AG04449 (cell line): ENCODE results near the gene MPZL1.

Experiments
- CTCF ChIA-PET: fragments of 350-600 bp; formaldehyde crosslinking; extraction: SDS; loops from one replicate; lab custom pipeline; 2021; ENCODE audit warnings: antibody characterized with exemption; lab: Yijun Ruan, JAX
- POLR2A ChIA-PET: fragments of 400-600, 350-600 bp; formaldehyde crosslinking; extraction: SDS; loops from one replicate; lab custom pipeline; 2020; ENCODE audit warnings: antibody characterized with exemption, inconsistent platforms; lab: Yijun Ruan, JAX
- DNase-seq: peaks from one replicate; pipeline ENCODE4 v3.0.0-alpha.2; 2010; ENCODE audit warnings: low read depth, low spot score
- H3K4me3 ChIP-seq: 2 replicates; pipeline ENCODE4 v1.5.1; 2011; ENCODE audit warnings: low read depth, mild to moderate bottlenecking, control low read depth, low read length
- CTCF ChIP-seq: IDR thresholded peaks from one replicate; pipeline ENCODE4 v1.5.1; 2011; ENCODE audit warnings: mild to moderate bottlenecking, moderate library complexity, low read length, control low read depth, inconsistent platforms; ENCODE audit not compliant: insufficient read depth; ENCODE audit errors: missing control alignments

Gene MPZL1

GRCh38 chr1:167722870-167723251 is 1.1 kb downstream of the MPZL1 start:
- TF ChIP-seq CTCF, result no peak
- ChIA-PET CTCF (interaction anchor here (0.6 to 4.0 kb wide), 6 partner anchors 35 to 1390 kb away, joined by 3 to 14 read pairs (median 3); no protein-coding TSS in a partner anchor), POLR2A (no interaction called here)
- DNase-seq, result no peak
- peak overlapping the region; percentile 77 for H3K4me3 ChIP-seq

GRCh38 chr1:167723707-167724323 is 2.0 kb downstream of the MPZL1 start:
- no peak for DNase-seq
- ChIA-PET POLR2A (no interaction called here), CTCF (interaction anchor here (1.4 to 4.6 kb wide), 4 partner anchors 9 to 358 kb away, joined by 3 to 26 read pairs (median 10); no protein-coding TSS in a partner anchor)
- peak overlapping the region; percentile 77 for H3K4me3 ChIP-seq
- no peak for TF ChIP-seq CTCF

- H3K4me3 ChIP-seq, result no peak overlapping the region
- no peak for DNase-seq
- CTCF ChIA-PET, result interaction anchor here (1.4 to 4.6 kb wide), 4 partner anchors 11 to 356 kb away, joined by 3 to 26 read pairs (median 10); no protein-coding TSS in a partner anchor
- POLR2A ChIA-PET, result no interaction called here
- TF ChIP-seq CTCF, result no peak
These were observed 4.2 kb downstream of the MPZL1 start for GRCh38 chr1:167726008-167726407.

- POLR2A ChIA-PET, result no interaction called here
- no peak overlapping the region for H3K4me3 ChIP-seq
- TF ChIP-seq CTCF, result no peak
- DNase-seq, result no peak
- CTCF ChIA-PET, result no interaction called here
These were observed 7.1 kb downstream of the MPZL1 start for GRCh38 chr1:167728818-167729410.

- POLR2A ChIA-PET, result no interaction called here
- no peak overlapping the region for H3K4me3 ChIP-seq
- no peak for TF ChIP-seq CTCF
- DNase-seq, result no peak
- CTCF ChIA-PET, result no interaction called here
These were observed 12.4 kb downstream of the MPZL1 start for GRCh38 chr1:167734227-167734626.

- TF ChIP-seq CTCF, result no peak
- DNase-seq, result no peak
- POLR2A ChIA-PET, result no interaction called here
- CTCF ChIA-PET, result no interaction called here
- H3K4me3 ChIP-seq, result no peak overlapping the region
These were observed 13.1 kb downstream of the MPZL1 start for GRCh38 chr1:167734841-167735240.
